PC-9 (cell line): ENCODE data around the gene DLG2.

Source experiments
- CTCF ChIP-seq: fragments of 200-600 bp; sonication (generic); conservative IDR thresholded peaks from 2 replicates; pipeline ENCODE4 v1.6.1; 2017; ENCODE audit warnings: mixed run types, antibody characterized with exemption, mild to moderate bottlenecking, moderate library complexity
- EZH2 ChIP-seq: fragments of 200-600 bp; sonication (generic); IDR thresholded peaks from 2 replicates; pipeline ENCODE4 v1.8.0; 2017; ENCODE audit warnings: antibody characterized with exemption, low read depth

- no peak for TF ChIP-seq CTCF
- no peak for TF ChIP-seq EZH2
These were observed 2001.8 kb downstream of the DLG2 start for GRCh38 chr11:83625336-83625735.
